NOMO-1 (cell line): Measurements from ENCODE around the gene MAP3K3.
A peak's percentile ranks its signal among the peaks of the same experiment; 100 is the strongest.
"Not testable (repeated sequence)": the region's sequence is repeated elsewhere in the genome, so short reads cannot be mapped to it uniquely, and the experiment has no call there.

Source experiments
- DNase-seq, 2 experiments: peaks; one replicate each; lab custom pipeline; 2025; ENCODE audit not compliant: unreplicated experiment in 2 of 2; lab: John Stamatoyannopoulos, UW

MAP3K3 gene

GRCh38 chr17:63703556-63704258, 81.5 kb downstream of the MAP3K3 start:
- DNase-seq: no peak

GRCh38 chr17:63704259-63704576, 82.0 kb downstream of the MAP3K3 start:
- no peak for DNase-seq

GRCh38 chr17:63704836-63705235, 82.6 kb downstream of the MAP3K3 start:
- no peak for DNase-seq

GRCh38 chr17:63705657-63706056, 83.4 kb downstream of the MAP3K3 start:
- DNase-seq: no peak

- no peak for DNase-seq
Measured at GRCh38 chr17:63706336-63707082, 84.3 kb downstream of the MAP3K3 start.

- no peak for DNase-seq
Measured at GRCh38 chr17:63707151-63707550, 84.9 kb downstream of the MAP3K3 start.

- DNase-seq: no peak
Measured at GRCh38 chr17:63709110-63709509, 86.9 kb downstream of the MAP3K3 start.

GRCh38 chr17:63714550-63715277, 92.5 kb downstream of the MAP3K3 start:
- no peak for DNase-seq

- no peak for DNase-seq
Measured at GRCh38 chr17:63716426-63716825, 94.2 kb downstream of the MAP3K3 start.

- DNase-seq: no peak
Measured at GRCh38 chr17:63718988-63719387, 96.8 kb downstream of the MAP3K3 start.

- not testable (repeated sequence) for DNase-seq
Measured at GRCh38 chr17:63720194-63720593, 98.0 kb downstream of the MAP3K3 start.

- no peak for DNase-seq
Measured at GRCh38 chr17:63722403-63722802, 100.2 kb downstream of the MAP3K3 start.

- no peak for DNase-seq
Measured at GRCh38 chr17:63735691-63736090, 113.5 kb downstream of the MAP3K3 start.

- peak in 1 of 2 experiments; percentile 49 for DNase-seq
Measured at GRCh38 chr17:63740464-63741142, 118.4 kb downstream of the MAP3K3 start.

GRCh38 chr17:63741143-63741407, 118.9 kb downstream of the MAP3K3 start:
- peak in 1 of 2 experiments; percentile 57 for DNase-seq

GRCh38 chr17:63741408-63742173, 119.4 kb downstream of the MAP3K3 start, which contains the start of gene STRADA:
Gene STRADA (minus strand): TSS chr17:63741799. CDS start chr17:63728369, 13,430 bp downstream.
- DNase-seq: peak; percentile 98 to 99
